ENCODE measurements around the gene PDCD6IP. TPM values are rescaled to one million over a fixed set of nuclear protein-coding genes. Genes with fewer than 3 reads are reported as not detected.

Gene PDCD6IP
- total RNA-seq, 2 donors from 2014 or later, result 120 to 134 TPM

- no peak overlapping the region for H3K4me3 Mint-ChIP-seq
- Histone ChIP-seq H3K9ac (ENCODE audit: extremely low read depth, low read length, poor library complexity, severe bottlenecking) (no peak overlapping the region), H3K9me3 (ENCODE audit: control insufficient read depth, low read length) (no peaks in the 10 kb centered on the region), H3K27ac (ENCODE audit: low read depth, low read length) (no peak overlapping the region), H3K4me3 (ENCODE audit: low read length) (no peak overlapping the region), H3K4me1 (ENCODE audit: control insufficient read depth, insufficient read depth, low read length) (no peaks in the 10 kb centered on the region), H3K27me3 (ENCODE audit: control insufficient read depth, insufficient read depth, low read length, poor library complexity, severe bottlenecking) (no peaks in the 10 kb centered on the region), H3K36me3 (ENCODE audit: control insufficient read depth, insufficient read depth, low read length) (peaks cover 74% of the 10 kb centered on the region)
- WGBS, 2 experiments (ENCODE audit: insufficient coverage in 1 of 2, insufficient read length in 1 of 2), result 90 to 97% methylated on average over 2 to 4 of the region's 4 CpGs
- H3K36me3 Mint-ChIP-seq (ENCODE audit: low read depth), result peaks cover 44% of the 10 kb centered on the region
- no peaks in the 10 kb centered on the region for H3K27me3 Mint-ChIP-seq (ENCODE audit: insufficient read depth)
- no peak overlapping the region for H3K27ac Mint-ChIP-seq
- no peak for TF ChIP-seq CTCF (conservative IDR thresholded peaks at IDR 0.05)
- no peak for DNase-seq
- peaks cover 2% of the 10 kb centered on the region for H3K9me3 Mint-ChIP-seq
- H3K4me1 Mint-ChIP-seq, result no peaks in the 10 kb centered on the region
Measured at GRCh38 chr3:33821989-33822388, 23.6 kb downstream of the PDCD6IP start.

- Mint-ChIP-seq H3K36me3 (ENCODE audit: low read depth) (peaks cover 54% of the 10 kb centered on the region), H3K4me3 (no peak overlapping the region), H3K9me3 (peaks cover 2% of the 10 kb centered on the region), H3K27ac (no peak overlapping the region), H3K27me3 (ENCODE audit: insufficient read depth) (no peaks in the 10 kb centered on the region), H3K4me1 (no peaks in the 10 kb centered on the region)
- no peak for TF ChIP-seq CTCF (conservative IDR thresholded peaks at IDR 0.05)
- 100% methylated on average over 1 of the region's 1 CpG for WGBS, 2 experiments (ENCODE audit: insufficient coverage in 1 of 2, insufficient read length in 1 of 2)
- Histone ChIP-seq H3K27me3 (ENCODE audit: control insufficient read depth, insufficient read depth, low read length, poor library complexity, severe bottlenecking) (no peaks in the 10 kb centered on the region), H3K9ac (ENCODE audit: extremely low read depth, low read length, poor library complexity, severe bottlenecking) (no peak overlapping the region), H3K4me3 (ENCODE audit: low read length) (no peak overlapping the region), H3K36me3 (ENCODE audit: control insufficient read depth, insufficient read depth, low read length) (peaks cover 90% of the 10 kb centered on the region), H3K27ac (ENCODE audit: low read depth, low read length) (no peak overlapping the region), H3K4me1 (ENCODE audit: control insufficient read depth, insufficient read depth, low read length) (no peaks in the 10 kb centered on the region), H3K9me3 (ENCODE audit: control insufficient read depth, low read length) (no peaks in the 10 kb centered on the region)
- DNase-seq, result no peak
Measured at GRCh38 chr3:33823821-33824220, 25.4 kb downstream of the PDCD6IP start.

- Histone ChIP-seq H3K4me3 (ENCODE audit: low read length) (no peak overlapping the region), H3K9ac (ENCODE audit: extremely low read depth, low read length, poor library complexity, severe bottlenecking) (no peak overlapping the region), H3K36me3 (ENCODE audit: control insufficient read depth, insufficient read depth, low read length) (peaks cover 94% of the 10 kb centered on the region), H3K27me3 (ENCODE audit: control insufficient read depth, insufficient read depth, low read length, poor library complexity, severe bottlenecking) (no peaks in the 10 kb centered on the region), H3K27ac (ENCODE audit: low read depth, low read length) (no peak overlapping the region), H3K9me3 (ENCODE audit: control insufficient read depth, low read length) (no peaks in the 10 kb centered on the region), H3K4me1 (ENCODE audit: control insufficient read depth, insufficient read depth, low read length) (no peaks in the 10 kb centered on the region)
- Mint-ChIP-seq H3K4me1 (no peaks in the 10 kb centered on the region), H3K9me3 (no peaks in the 10 kb centered on the region), H3K27me3 (ENCODE audit: insufficient read depth) (no peaks in the 10 kb centered on the region), H3K4me3 (no peak overlapping the region), H3K27ac (no peak overlapping the region), H3K36me3 (ENCODE audit: low read depth) (peaks cover 53% of the 10 kb centered on the region)
- TF ChIP-seq CTCF (conservative IDR thresholded peaks at IDR 0.05), result no peak
- WGBS, 2 experiments (ENCODE audit: insufficient coverage in 1 of 2, insufficient read length in 1 of 2), result 90 to 100% methylated on average over 1 to 5 of the region's 5 CpGs
- DNase-seq, result no peak
Measured at GRCh38 chr3:33825111-33825510, 26.7 kb downstream of the PDCD6IP start.
